HG03103 (cell line): ENCODE results near the gene DMD.
"Not testable (repeated sequence)": the region's sequence is repeated elsewhere in the genome, so short reads cannot be mapped to it uniquely, and the experiment has no call there.

Experiments
- ATAC-seq: cut with Tn5 transposase; IDR thresholded peaks from one replicate; pipeline ENCODE4 v1.9.1; 2021; ENCODE audit warnings: low read depth; ENCODE audit not compliant: unreplicated experiment

Gene DMD

GRCh38 chrX:33211356-33212260, at the start of gene DMD:
DMD (minus strand) TSS chrX:33211549; CDS start chrX:33211312, 237 bp downstream.
- ATAC-seq: no peak

- no peak for ATAC-seq
Measured at GRCh38 chrX:33252306-33252825, 41.0 kb upstream of the DMD start.

GRCh38 chrX:33218819-33219218, 7.5 kb upstream of the DMD start:
- no peak for ATAC-seq

- no peak for ATAC-seq
Measured at GRCh38 chrX:33210156-33210555, 1.2 kb downstream of the DMD start.

- no peak for ATAC-seq
Measured at GRCh38 chrX:33207056-33207455, 4.3 kb downstream of the DMD start.

- no peak for ATAC-seq
Measured at GRCh38 chrX:33205321-33205720, 6.0 kb downstream of the DMD start.

- ATAC-seq: no peak
Measured at GRCh38 chrX:33204889-33205288, 6.5 kb downstream of the DMD start.

- ATAC-seq: no peak
Measured at GRCh38 chrX:33198561-33199279, 12.6 kb downstream of the DMD start.

GRCh38 chrX:33195698-33196097, 15.7 kb downstream of the DMD start:
- no peak for ATAC-seq

GRCh38 chrX:33194876-33195433, 16.4 kb downstream of the DMD start:
- ATAC-seq: no peak

- ATAC-seq: no peak
Measured at GRCh38 chrX:33194289-33194688, 17.1 kb downstream of the DMD start.

GRCh38 chrX:33190016-33190415, 21.3 kb downstream of the DMD start:
- ATAC-seq: no peak

- ATAC-seq: no peak
Measured at GRCh38 chrX:33188881-33189280, 22.5 kb downstream of the DMD start.

GRCh38 chrX:33188286-33188685, 23.1 kb downstream of the DMD start:
- ATAC-seq: no peak

- not testable (repeated sequence) for ATAC-seq
Measured at GRCh38 chrX:33184803-33185202, 26.5 kb downstream of the DMD start.

- ATAC-seq: no peak
Measured at GRCh38 chrX:33183361-33183760, 28.0 kb downstream of the DMD start.

GRCh38 chrX:33178690-33179089, 32.7 kb downstream of the DMD start:
- ATAC-seq: no peak

- ATAC-seq: no peak
Measured at GRCh38 chrX:33178218-33178617, 33.1 kb downstream of the DMD start.

GRCh38 chrX:33175201-33175600, 36.1 kb downstream of the DMD start:
- ATAC-seq: no peak

- ATAC-seq: no peak
Measured at GRCh38 chrX:33171041-33171440, 40.3 kb downstream of the DMD start.

- ATAC-seq: no peak
Measured at GRCh38 chrX:33161829-33162228, 49.5 kb downstream of the DMD start.
